ENCODE results near the gene YES1.

YES1 gene

DNA sequence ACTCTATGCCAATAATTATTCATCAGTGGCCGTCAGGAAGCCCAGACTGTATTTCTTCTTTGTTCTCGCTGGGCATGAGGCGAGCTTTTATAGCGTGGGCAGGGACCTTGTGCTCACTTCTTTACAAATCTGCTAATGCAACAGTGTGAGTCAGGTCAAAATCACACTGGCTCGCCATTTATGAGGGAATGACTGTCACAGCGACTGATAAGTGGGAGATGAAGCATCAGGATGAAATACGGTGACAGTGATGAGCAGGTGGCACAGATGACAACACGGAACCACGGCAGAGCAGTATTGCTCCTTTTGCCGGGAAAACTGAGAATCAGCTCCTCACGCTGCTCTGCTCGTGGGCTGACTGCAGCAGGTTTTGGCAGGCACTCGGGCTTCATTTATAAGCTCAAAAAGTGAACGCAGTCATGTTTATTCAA lies 134.1 kb downstream of the YES1 start:
- Histone ChIP-seq H3K14ac (ENCODE audit: low read length) (no peak overlapping the region), H2AK5ac (ENCODE audit: low read depth, low read length) (no peak overlapping the region), H4K8ac (ENCODE audit: low read depth, low read length) (no peak overlapping the region), H2BK5ac (ENCODE audit: low read length) (no peak overlapping the region), H3K36me3 (replicated peaks in 1 of 2; ENCODE audit: control insufficient read depth in 2 of 2, insufficient read depth in 2 of 2, low read length in 2 of 2) (peaks cover 8 to 46% of the 10 kb centered on the region in 2 donors), H3K18ac (ENCODE audit: low read length) (no peak overlapping the region), H3K9me3 (replicated peaks in 1 of 2; ENCODE audit: control insufficient read depth in 2 of 2, insufficient read depth in 1 of 2, low read depth in 1 of 2, low read length in 2 of 2) (no peaks in the 10 kb centered on the region), H2BK12ac (ENCODE audit: low read length) (no peak overlapping the region), H3K27me3 (ENCODE audit: control insufficient read depth in 3 of 3, insufficient read depth in 3 of 3, low read depth in 1 of 3, low read length in 3 of 3) (no peaks in the 10 kb centered on the region), H2AFZ (ENCODE audit: low read length) (no peak overlapping the region), H3K9ac (ENCODE audit: low read depth, low read length, poor library complexity) (no peak overlapping the region), H4K91ac (ENCODE audit: low read depth, low read length, poor library complexity) (no peak overlapping the region), H3K4me3 (ENCODE audit: low read length in 2 of 2) (no peak overlapping the region), H3K4me2 (ENCODE audit: insufficient read depth, low read length, poor library complexity, severe bottlenecking) (no peak overlapping the region), H2BK120ac (ENCODE audit: low read depth, low read length) (no peak overlapping the region), H3K79me1 (ENCODE audit: low read depth, low read length) (no peaks in the 10 kb centered on the region), H3K4me1 (ENCODE audit: control insufficient read depth in 2 of 2, insufficient read depth in 1 of 2, low read depth in 1 of 2, low read length in 2 of 2) (no peaks in the 10 kb centered on the region), H3K27ac (replicated peaks; ENCODE audit: low read length) (no peak overlapping the region), H2BK15ac (ENCODE audit: low read length) (no peak overlapping the region), H3K23ac (ENCODE audit: low read depth, low read length, poor library complexity) (no peak overlapping the region), H3K4ac (ENCODE audit: low read length) (no peak overlapping the region)
- WGBS, 2 donors (ENCODE audit: extremely low coverage in 2 of 2, insufficient read length in 2 of 2, insufficient replicate concordance in 1 of 2): no CpG with 5 or more reads among the region's 14 CpGs
- DNase-seq (ENCODE audit: low spot score): no peak

DNA sequence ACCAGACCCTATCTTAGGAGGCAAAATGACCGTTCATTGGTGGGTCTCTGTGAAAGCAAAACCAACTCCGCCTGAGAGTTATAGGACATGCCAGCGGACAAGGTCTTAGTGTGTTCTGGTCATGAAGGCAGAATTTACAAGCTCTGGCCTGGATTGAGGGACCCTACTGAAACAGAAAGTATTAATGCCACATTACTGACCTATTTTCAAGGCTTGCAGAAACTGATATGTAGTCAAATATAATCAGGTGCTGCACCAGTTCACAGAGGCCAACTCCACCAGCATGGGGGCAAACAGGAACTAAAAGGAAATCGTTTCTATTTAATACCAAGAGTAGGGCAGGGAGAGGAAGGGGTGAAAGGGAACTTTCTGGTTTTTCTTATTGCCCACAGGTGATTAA lies 134.9 kb downstream of the YES1 start:
- H2BK5ac ChIP-seq (ENCODE audit: low read length): no peak overlapping the region
- H4K91ac ChIP-seq (ENCODE audit: low read depth, low read length, poor library complexity): no peak overlapping the region
- no peak overlapping the region for H3K4me3 ChIP-seq (ENCODE audit: low read length in 2 of 2)
- no peaks in the 10 kb centered on the region for H3K4me1 ChIP-seq (ENCODE audit: control insufficient read depth in 2 of 2, insufficient read depth in 1 of 2, low read depth in 1 of 2, low read length in 2 of 2)
- no peak overlapping the region for H3K4me2 ChIP-seq (ENCODE audit: insufficient read depth, low read length, poor library complexity, severe bottlenecking)
- H2AFZ ChIP-seq (ENCODE audit: low read length): no peak overlapping the region
- no peak for DNase-seq (ENCODE audit: low spot score)
- H3K9ac ChIP-seq (ENCODE audit: low read depth, low read length, poor library complexity): no peak overlapping the region
- H2BK12ac ChIP-seq (ENCODE audit: low read length): no peak overlapping the region
- H3K79me1 ChIP-seq (ENCODE audit: low read depth, low read length): no peaks in the 10 kb centered on the region
- no peak overlapping the region for H3K27ac ChIP-seq (replicated peaks; ENCODE audit: low read length)
- H2BK15ac ChIP-seq (ENCODE audit: low read length): no peak overlapping the region
- H3K36me3 ChIP-seq (replicated peaks in 1 of 2; ENCODE audit: control insufficient read depth in 2 of 2, insufficient read depth in 2 of 2, low read length in 2 of 2): peaks cover 12 to 54% of the 10 kb centered on the region in 2 donors
- no CpG with 5 or more reads among the region's 4 CpGs for WGBS, 2 donors (ENCODE audit: extremely low coverage in 2 of 2, insufficient read length in 2 of 2, insufficient replicate concordance in 1 of 2)
- H2AK5ac ChIP-seq (ENCODE audit: low read depth, low read length): no peak overlapping the region
- H3K14ac ChIP-seq (ENCODE audit: low read length): no peak overlapping the region
- H3K18ac ChIP-seq (ENCODE audit: low read length): no peak overlapping the region
- H3K27me3 ChIP-seq (ENCODE audit: control insufficient read depth in 3 of 3, insufficient read depth in 3 of 3, low read depth in 1 of 3, low read length in 3 of 3): no peaks in the 10 kb centered on the region
- no peak overlapping the region for H4K8ac ChIP-seq (ENCODE audit: low read depth, low read length)
- H2BK120ac ChIP-seq (ENCODE audit: low read depth, low read length): no peak overlapping the region
- H3K9me3 ChIP-seq (replicated peaks in 1 of 2; ENCODE audit: control insufficient read depth in 2 of 2, insufficient read depth in 1 of 2, low read depth in 1 of 2, low read length in 2 of 2): no peaks in the 10 kb centered on the region
- H3K4ac ChIP-seq (ENCODE audit: low read length): no peak overlapping the region
- no peak overlapping the region for H3K23ac ChIP-seq (ENCODE audit: low read depth, low read length, poor library complexity)

DNA sequence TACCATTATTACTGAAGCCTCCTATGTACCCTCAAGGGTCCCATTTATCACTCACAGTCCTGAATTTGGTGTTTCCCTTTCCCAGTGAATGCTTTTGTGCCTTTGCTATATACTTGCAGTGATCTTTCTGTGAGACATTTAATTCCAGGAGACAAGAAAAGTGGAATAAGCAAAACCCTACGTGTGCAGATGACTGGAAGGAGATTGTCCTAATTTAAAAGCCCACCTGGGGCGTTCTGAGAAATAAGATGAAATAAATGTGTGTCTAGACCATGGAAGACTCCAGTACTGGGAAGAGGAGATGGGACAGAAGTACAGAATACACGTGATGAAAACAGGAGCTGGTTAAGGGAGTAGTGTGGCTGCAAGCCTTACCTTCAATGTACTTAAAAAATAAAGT lies 135.3 kb downstream of the YES1 start:
- Histone ChIP-seq H3K27ac (replicated peaks; ENCODE audit: low read length) (no peak overlapping the region), H3K9ac (ENCODE audit: low read depth, low read length, poor library complexity) (no peak overlapping the region), H3K4me3 (ENCODE audit: low read length in 2 of 2) (no peak overlapping the region), H3K4me2 (ENCODE audit: insufficient read depth, low read length, poor library complexity, severe bottlenecking) (no peak overlapping the region), H3K4me1 (ENCODE audit: control insufficient read depth in 2 of 2, insufficient read depth in 1 of 2, low read depth in 1 of 2, low read length in 2 of 2) (no peaks in the 10 kb centered on the region), H2AK5ac (ENCODE audit: low read depth, low read length) (no peak overlapping the region), H3K14ac (ENCODE audit: low read length) (no peak overlapping the region), H3K4ac (ENCODE audit: low read length) (no peak overlapping the region), H3K9me3 (replicated peaks in 1 of 2; ENCODE audit: control insufficient read depth in 2 of 2, insufficient read depth in 1 of 2, low read depth in 1 of 2, low read length in 2 of 2) (no peaks in the 10 kb centered on the region), H2BK15ac (ENCODE audit: low read length) (no peak overlapping the region), H3K18ac (ENCODE audit: low read length) (no peak overlapping the region), H2BK120ac (ENCODE audit: low read depth, low read length) (no peak overlapping the region), H3K79me1 (ENCODE audit: low read depth, low read length) (no peaks in the 10 kb centered on the region), H2BK5ac (ENCODE audit: low read length) (no peak overlapping the region), H4K8ac (ENCODE audit: low read depth, low read length) (no peak overlapping the region), H3K36me3 (replicated peaks in 1 of 2; ENCODE audit: control insufficient read depth in 2 of 2, insufficient read depth in 2 of 2, low read length in 2 of 2) (peaks cover 12 to 58% of the 10 kb centered on the region in 2 donors), H2AFZ (ENCODE audit: low read length) (no peak overlapping the region), H3K27me3 (ENCODE audit: control insufficient read depth in 3 of 3, insufficient read depth in 3 of 3, low read depth in 1 of 3, low read length in 3 of 3) (no peaks in the 10 kb centered on the region), H3K23ac (ENCODE audit: low read depth, low read length, poor library complexity) (no peak overlapping the region), H4K91ac (ENCODE audit: low read depth, low read length, poor library complexity) (no peak overlapping the region), H2BK12ac (ENCODE audit: low read length) (no peak overlapping the region)
- WGBS, 2 donors (ENCODE audit: extremely low coverage in 2 of 2, insufficient read length in 2 of 2, insufficient replicate concordance in 1 of 2): no CpG with 5 or more reads among the region's 3 CpGs
- DNase-seq (ENCODE audit: low spot score): no peak

DNA sequence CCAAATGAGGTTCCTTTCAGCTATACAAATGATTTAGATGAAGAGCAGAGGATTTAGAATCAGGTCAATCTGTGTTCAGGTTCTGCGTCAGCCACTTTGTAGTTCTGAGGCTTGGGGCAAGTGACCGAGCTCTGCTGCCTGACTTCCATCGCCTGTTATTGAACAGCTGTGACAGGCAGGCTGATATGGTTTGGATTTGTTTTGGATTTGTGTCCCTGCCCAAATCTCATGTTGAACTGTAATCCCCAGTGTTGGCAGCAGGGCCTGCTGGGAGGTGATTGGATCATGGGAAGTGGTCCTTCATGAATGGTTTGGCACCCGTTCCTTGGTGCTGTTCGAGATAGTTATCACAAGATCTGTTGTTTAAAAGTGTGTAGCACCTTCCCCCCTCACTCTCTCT lies 136.0 kb downstream of the YES1 start:
- Histone ChIP-seq H3K4me2 (ENCODE audit: insufficient read depth, low read length, poor library complexity, severe bottlenecking) (no peak overlapping the region), H2AFZ (ENCODE audit: low read length) (no peak overlapping the region), H4K91ac (ENCODE audit: low read depth, low read length, poor library complexity) (no peak overlapping the region), H3K18ac (ENCODE audit: low read length) (no peak overlapping the region), H2BK12ac (ENCODE audit: low read length) (no peak overlapping the region), H3K9ac (ENCODE audit: low read depth, low read length, poor library complexity) (no peak overlapping the region), H2BK5ac (ENCODE audit: low read length) (no peak overlapping the region), H3K4me3 (ENCODE audit: low read length in 2 of 2) (no peak overlapping the region), H2BK120ac (ENCODE audit: low read depth, low read length) (no peak overlapping the region), H2BK15ac (ENCODE audit: low read length) (no peak overlapping the region), H2AK5ac (ENCODE audit: low read depth, low read length) (no peak overlapping the region), H3K27ac (replicated peaks; ENCODE audit: low read length) (no peak overlapping the region), H3K4me1 (ENCODE audit: control insufficient read depth in 2 of 2, insufficient read depth in 1 of 2, low read depth in 1 of 2, low read length in 2 of 2) (no peaks in the 10 kb centered on the region), H3K36me3 (replicated peaks in 1 of 2; ENCODE audit: control insufficient read depth in 2 of 2, insufficient read depth in 2 of 2, low read length in 2 of 2) (peaks cover 16 to 65% of the 10 kb centered on the region in 2 donors), H3K14ac (ENCODE audit: low read length) (no peak overlapping the region), H3K23ac (ENCODE audit: low read depth, low read length, poor library complexity) (no peak overlapping the region), H3K9me3 (replicated peaks in 1 of 2; ENCODE audit: control insufficient read depth in 2 of 2, insufficient read depth in 1 of 2, low read depth in 1 of 2, low read length in 2 of 2) (no peaks in the 10 kb centered on the region), H4K8ac (ENCODE audit: low read depth, low read length) (no peak overlapping the region), H3K27me3 (ENCODE audit: control insufficient read depth in 3 of 3, insufficient read depth in 3 of 3, low read depth in 1 of 3, low read length in 3 of 3) (no peaks in the 10 kb centered on the region), H3K79me1 (ENCODE audit: low read depth, low read length) (no peaks in the 10 kb centered on the region), H3K4ac (ENCODE audit: low read length) (no peak overlapping the region)
- DNase-seq (ENCODE audit: low spot score): no peak
- no CpG with 5 or more reads among the region's 5 CpGs for WGBS, 2 donors (ENCODE audit: extremely low coverage in 2 of 2, insufficient read length in 2 of 2, insufficient replicate concordance in 1 of 2)

All from neuronal stem cell (in vitro differentiated cells).